NCI-H524 (cell line): ENCODE results near the gene TATDN3.
"Not testable (repeated sequence)": the region's sequence is repeated elsewhere in the genome, so short reads cannot be mapped to it uniquely, and the experiment has no call there.

ENCODE experiments used
- DNase-seq, 2 experiments: peaks; one replicate each; lab custom pipeline; 2025; lab: John Stamatoyannopoulos, UW

The TATDN3 gene

GRCh38 chr1:212833211-212834207 is 41.8 kb downstream of the TATDN3 start:
- DNase-seq = not testable (repeated sequence)

- no peak for DNase-seq
Observed at GRCh38 chr1:212838145-212838544, 46.5 kb downstream of the TATDN3 start.

DNA sequence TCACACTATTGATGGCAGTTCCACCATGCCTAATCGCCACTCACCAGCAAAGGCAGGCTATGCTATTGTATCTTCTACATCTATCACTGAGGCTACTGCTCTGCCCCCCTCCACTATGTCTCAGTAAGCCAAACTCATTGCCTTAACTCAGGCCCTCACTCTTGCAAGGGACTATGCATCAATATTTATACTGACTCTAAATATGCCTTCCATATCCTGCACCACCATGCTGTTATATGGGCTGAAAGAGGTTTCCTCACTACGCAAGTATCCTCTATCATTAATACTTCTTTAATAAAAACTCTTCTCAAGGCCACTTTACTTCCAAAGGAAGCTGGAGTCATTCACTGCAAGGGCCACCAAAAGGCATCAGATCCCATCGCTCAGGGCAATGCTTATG is 52.8 kb downstream of the TATDN3 start:
- DNase-seq = not testable (repeated sequence)

DNA sequence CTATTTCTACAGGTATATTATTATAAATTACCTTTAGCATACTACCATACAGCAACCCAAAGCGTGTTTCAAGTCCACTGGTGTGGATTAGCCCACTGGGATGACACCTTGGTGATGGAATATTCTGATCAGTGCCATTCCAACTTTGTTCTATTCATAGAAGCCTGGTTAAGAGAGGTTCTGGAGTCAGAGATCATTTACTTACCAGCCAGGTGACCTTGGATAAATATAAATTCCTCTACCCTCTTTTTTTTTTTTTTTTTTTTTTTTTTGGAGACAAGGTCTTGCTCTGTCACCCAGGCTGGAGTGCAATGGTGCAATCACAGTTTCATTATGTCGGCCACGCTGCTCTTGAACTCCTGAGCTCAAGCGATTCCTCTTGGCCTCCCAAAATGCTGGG is 55.9 kb downstream of the TATDN3 start, which contains the start of gene SPATA45:
Gene SPATA45 (minus strand): TSS at position 101 of the 400 bp plus-strand sequence. CDS start 11,500 bp downstream, outside the sequence.
- DNase-seq = no peak

- no peak for DNase-seq
Observed at GRCh38 chr1:212852105-212852688, 60.5 kb downstream of the TATDN3 start.

GRCh38 chr1:212853658-212854057 is 62.0 kb downstream of the TATDN3 start:
- no peak for DNase-seq

DNA sequence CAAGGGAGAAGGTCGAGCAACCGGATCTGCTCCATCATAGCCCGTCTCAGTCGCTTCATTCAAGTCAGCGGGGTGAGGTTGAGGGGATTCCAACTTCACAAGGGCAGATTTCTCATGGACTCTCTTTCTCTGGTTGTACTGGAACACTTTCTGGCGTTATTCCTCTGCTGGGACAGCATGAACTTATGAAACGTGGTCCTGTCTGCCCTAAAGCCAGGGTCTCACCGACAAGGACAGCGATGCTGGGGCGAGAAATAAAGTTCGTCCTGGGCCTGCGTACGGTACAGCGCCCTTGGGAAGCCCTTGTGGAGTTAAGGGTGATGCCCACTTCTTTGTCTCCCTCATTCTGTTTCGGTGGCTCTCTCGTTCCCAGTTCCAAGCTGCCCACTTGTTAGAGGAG is 65.1 kb downstream of the TATDN3 start:
- DNase-seq = no peak

DNA sequence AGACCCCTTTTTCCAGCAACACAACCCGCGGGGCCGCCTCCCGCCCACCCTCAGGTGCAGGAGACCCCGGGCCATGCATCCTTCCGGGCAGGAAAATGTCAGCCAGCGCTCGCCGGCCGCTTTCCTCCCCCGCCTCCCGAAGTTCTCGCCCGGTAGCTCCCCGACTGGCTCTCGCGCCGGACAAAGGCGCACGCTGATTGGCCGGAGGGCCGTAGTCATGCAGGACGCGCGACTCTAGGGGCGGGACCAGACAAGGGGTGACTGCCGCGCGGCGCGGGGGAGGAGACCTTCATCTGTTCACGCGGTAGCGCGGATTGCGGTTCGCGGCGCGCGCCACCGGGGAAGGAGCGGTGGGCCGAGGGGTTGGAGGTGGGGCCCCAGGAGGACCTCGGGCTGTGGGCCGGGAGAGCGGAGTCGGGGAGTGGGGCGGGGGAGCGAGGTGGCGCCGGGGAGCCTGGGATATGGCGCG is 66.3 kb downstream of the TATDN3 start, which contains the start of gene FLVCR1:
Gene FLVCR1 (plus strand): TSS at position 284 of the 469 bp plus-strand sequence. CDS start 178 bp downstream, at position 462.
- peak; percentile 94 to 97 for DNase-seq

DNA sequence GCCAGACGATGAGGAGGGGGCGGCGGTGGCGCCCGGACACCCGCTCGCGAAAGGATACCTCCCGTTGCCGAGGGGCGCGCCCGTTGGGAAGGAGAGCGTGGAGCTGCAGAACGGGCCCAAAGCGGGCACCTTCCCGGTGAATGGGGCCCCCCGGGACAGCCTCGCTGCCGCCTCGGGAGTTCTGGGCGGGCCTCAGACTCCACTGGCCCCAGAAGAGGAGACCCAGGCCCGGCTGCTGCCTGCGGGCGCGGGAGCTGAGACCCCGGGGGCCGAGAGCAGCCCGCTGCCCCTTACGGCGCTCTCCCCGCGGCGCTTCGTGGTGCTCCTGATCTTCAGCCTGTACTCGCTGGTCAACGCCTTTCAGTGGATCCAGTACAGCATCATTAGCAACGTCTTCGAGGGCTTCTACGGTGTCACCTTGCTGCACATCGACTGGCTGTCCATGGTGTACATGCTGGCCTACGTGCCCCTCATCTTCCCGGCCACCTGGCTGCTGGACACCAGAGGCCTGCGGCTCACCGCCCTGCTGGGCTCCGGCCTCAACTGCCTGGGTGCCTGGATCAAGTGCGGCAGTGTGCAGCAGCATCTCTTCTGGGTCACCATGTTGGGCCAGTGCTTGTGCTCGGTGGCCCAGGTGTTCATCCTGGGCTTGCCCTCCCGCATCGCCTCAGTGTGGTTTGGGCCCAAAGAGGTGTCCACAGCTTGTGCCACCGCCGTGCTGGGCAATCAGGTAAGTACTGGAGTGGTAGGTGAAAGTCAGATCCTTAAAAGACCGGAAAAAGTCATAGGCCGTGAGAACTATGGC is 67.0 kb downstream of the TATDN3 start:
- DNase-seq = peak; percentile 15 to 29

DNA sequence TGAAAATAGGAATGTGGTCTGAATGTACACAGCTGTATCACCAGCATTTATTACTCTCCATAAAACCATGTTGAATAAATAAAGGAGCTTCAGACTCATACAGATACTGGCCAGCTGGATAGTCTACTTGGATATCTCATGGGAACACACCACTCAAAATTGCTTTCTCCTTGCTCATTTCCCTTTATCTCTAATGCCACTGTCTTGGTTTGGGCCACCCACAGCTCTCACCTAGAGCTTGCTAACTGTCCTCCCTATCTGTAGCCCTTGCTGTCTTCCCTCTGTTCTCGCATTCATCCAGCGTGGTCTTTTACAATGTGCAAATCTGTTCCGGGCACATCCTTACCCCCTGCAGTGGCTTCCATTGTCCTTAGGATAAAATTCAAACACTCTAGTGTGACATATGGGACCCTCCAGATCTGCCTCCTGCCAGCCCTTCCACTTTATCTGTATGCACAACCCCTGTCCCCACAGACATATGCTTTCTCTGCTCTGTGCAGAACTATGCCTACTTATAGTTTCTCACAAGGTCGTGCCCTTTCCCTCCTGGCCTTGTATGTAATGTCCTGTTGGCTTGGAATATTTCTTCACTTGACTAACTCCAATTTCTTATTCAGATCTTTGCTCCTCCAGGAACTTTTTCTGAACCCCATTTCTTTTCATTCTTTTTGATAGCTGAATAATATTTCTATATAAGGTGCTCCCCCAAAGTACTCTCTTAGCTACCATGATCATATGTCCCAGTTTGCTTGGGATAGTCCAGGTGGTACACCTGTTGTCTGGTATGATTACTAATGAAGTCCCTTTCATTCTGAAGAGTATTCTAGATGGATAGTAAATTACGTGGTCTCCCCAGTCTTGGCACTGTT is 69.3 kb downstream of the TATDN3 start:
- peak; percentile 74 to 93 for DNase-seq

DNA sequence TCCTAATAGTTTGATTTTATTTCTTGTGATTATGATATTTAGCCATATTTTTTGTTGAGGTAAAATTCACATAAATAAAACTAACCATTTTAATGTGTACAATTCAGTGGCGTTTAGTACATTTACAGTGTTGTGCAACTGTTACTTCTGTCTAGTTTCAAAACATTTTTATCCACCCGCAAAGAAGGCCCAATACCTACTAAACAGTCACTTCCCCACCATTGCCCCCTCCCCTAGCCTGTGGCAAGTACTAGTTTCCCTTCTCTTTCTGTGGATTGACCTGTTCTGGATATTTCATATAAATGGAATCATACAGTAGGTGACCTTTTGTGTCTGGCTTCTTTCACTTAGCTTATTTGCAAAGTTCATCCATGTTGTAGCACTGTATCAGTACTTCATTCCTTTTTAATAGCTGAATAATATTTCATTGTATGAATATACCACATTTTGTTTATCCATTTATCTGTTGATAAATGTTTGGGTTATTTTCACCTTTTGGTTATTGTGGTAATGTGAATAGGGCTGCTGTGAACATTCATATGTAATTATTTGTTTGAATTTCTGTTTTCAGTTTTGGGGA is 70.5 kb downstream of the TATDN3 start:
- no peak for DNase-seq

GRCh38 chr1:212863345-212863744 is 71.7 kb downstream of the TATDN3 start:
- not testable (repeated sequence) for DNase-seq

DNA sequence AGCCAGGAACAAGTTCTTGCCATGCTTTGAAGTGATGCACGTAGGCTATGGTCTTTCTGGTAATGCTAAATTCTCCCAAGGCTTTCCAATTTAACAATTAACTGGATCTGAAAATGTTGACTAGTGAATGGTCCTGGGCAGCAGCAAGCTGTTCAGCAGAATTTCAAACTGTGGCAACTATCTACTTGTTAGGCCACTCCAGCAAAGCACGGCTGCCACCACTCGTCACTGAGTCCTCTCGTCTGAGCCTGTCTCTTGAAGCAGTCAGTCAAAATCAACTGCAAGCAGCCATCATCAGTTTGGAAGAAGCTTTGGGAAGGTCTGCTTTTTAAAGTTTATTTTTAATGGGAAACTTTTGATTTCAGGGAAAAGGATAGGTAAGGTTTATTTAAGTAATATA is 72.5 kb downstream of the TATDN3 start:
- DNase-seq = no peak
